DND-41 (cell line): ENCODE results near the gene KRT78.

Source experiments
- EZH2 ChIP-seq: IDR thresholded peaks from 3 replicates; pipeline ENCODE4 v1.6.1; 2012; ENCODE audit warnings: borderline replicate concordance, low read depth, mild to moderate bottlenecking, moderate library complexity, low read length, inconsistent platforms; ENCODE audit not compliant: severe bottlenecking
- TF ChIP-seq, protein P1 (sequence below): IDR thresholded peaks from 2 replicates; pipeline ENCODE4 v1.5.1; 2012; ENCODE audit warnings: borderline replicate concordance, low read length, moderate library complexity, mild to moderate bottlenecking; ENCODE audit not compliant: poor library complexity, severe bottlenecking; ENCODE audit errors: extremely low read depth

DNA sequence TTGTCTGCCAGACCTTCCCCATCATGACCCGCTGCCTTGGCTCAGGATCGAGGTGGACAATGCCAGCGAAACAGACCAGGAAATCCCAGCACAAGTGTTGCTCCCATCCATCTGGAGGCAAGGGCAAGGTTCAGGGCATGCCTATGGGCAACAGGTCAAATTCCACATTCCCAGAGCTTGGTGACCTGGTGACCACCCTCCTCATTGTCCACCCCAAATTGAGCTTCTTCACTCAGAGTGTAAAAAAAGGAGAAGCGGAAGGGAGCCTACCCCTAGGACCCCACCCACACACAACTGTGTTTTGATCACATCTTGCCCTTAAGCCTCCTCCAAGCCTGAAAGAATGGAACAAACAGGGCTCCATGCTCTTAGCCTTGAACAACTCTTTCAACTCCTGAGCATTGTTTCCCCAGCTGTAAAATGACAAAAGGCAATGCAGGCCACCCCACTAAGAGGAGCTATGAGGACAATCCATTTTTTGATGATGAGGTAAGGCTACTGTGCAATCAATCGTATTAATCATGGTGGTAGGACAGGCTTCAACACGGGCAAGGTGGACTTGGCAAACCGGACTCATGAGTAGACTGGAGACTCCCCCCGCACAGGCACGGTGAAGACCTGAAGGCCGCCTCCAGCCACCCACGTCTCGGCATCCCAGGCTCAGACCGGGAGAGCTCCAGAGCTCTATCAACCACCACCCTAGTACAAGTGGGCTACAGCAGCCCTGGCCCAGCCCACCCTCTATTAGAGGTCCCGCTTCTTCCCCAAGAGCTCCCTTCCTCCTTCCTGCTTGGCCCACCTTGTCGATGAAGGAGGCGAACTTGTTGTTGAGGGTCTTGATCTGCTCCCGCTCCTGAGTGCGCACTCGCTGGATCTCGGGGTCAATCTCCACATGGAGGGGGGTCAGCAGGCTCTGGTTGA is 15.5 kb downstream of the KRT78 start:
- TF ChIP-seq, protein P1, sequence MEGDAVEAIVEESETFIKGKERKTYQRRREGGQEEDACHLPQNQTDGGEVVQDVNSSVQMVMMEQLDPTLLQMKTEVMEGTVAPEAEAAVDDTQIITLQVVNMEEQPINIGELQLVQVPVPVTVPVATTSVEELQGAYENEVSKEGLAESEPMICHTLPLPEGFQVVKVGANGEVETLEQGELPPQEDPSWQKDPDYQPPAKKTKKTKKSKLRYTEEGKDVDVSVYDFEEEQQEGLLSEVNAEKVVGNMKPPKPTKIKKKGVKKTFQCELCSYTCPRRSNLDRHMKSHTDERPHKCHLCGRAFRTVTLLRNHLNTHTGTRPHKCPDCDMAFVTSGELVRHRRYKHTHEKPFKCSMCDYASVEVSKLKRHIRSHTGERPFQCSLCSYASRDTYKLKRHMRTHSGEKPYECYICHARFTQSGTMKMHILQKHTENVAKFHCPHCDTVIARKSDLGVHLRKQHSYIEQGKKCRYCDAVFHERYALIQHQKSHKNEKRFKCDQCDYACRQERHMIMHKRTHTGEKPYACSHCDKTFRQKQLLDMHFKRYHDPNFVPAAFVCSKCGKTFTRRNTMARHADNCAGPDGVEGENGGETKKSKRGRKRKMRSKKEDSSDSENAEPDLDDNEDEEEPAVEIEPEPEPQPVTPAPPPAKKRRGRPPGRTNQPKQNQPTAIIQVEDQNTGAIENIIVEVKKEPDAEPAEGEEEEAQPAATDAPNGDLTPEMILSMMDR = no peak
- no peak for TF ChIP-seq EZH2
